ENCODE results near the gene OSBPL6.

The OSBPL6 gene

DNA sequence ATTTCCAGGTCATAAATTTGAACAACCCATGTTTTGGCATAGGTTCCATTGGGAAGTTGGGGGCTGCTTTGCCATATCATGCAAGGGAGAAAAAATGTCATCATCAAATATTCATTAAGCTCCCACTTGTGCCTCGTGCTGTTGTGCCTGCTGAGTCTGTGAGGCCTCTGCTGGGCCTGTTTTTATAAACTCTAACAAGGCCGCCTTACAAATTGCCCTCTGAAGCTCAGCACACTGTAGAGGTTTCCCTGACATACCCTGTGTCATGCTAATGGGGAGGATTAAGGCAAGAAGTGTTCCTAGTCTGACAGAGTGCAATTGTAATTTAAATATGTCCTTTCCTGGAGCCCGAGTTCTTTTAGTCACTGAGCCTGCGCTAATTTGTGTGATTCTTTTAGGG lies 17.6 kb downstream of the OSBPL6 start:
- TF ChIP-seq HDGF (IDR thresholded peaks at IDR 0.05; ENCODE audit: borderline replicate concordance), result no peak
- TF ChIP-seq L3MBTL2 (conservative IDR thresholded peaks at IDR 0.05), result no peak
- TF ChIP-seq CTBP1 (IDR thresholded peaks at IDR 0.05; ENCODE audit: borderline replicate concordance), result no peak
- TF ChIP-seq ARNT (IDR thresholded peaks at IDR 0.05), result no peak
- no peak for TF ChIP-seq ELF4 (IDR thresholded peaks at IDR 0.05)
- TF ChIP-seq FOXA1 (IDR thresholded peaks at IDR 0.05), result no peak
- TF ChIP-seq FOXM1 (IDR thresholded peaks at IDR 0.05; ENCODE audit: borderline replicate concordance), result no peak
- no peak for TF ChIP-seq SP1 (IDR thresholded peaks at IDR 0.05)
- no peak for TF ChIP-seq FOXK2 (IDR thresholded peaks at IDR 0.05)
- no peak for TF ChIP-seq LEF1 (IDR thresholded peaks at IDR 0.05; ENCODE audit: borderline replicate concordance)
- TF ChIP-seq BHLHE40 (IDR thresholded peaks at IDR 0.05; ENCODE audit: borderline replicate concordance), result no peak
- no peak for TF ChIP-seq TARDBP (IDR thresholded peaks at IDR 0.05)
- TF ChIP-seq ZNF384 (IDR thresholded peaks at IDR 0.05), result no peak
- no peak for TF ChIP-seq SUZ12 (IDR thresholded peaks at IDR 0.05)
- POLR2A ChIA-PET, result no interaction called here

DNA sequence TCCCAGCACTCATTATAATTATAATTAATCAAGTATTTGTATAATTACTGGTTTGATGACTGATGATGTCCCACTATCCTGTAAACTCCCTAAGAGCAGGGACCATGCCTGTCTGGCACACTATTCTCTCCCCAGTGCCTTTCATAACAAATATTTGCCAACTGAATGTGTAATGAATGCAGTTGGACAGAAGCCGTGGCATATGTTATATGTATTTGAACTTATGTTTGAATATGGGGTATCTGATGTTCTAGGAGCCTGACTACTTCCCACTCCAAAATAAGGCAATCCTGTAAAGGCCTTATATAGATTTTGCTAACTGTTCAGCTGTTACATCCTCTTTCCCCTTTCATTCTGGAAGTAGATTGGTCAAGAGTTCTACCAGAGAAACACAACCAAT lies 19.7 kb downstream of the OSBPL6 start:
- CTCF ChIA-PET, result no interaction called here

More for the DNA sequence above, 17.6 kb downstream of the OSBPL6 start:
- CTCF ChIA-PET, result no interaction called here
- no peak for DNase-seq (ENCODE audit: extremely low spot score)

DNA sequence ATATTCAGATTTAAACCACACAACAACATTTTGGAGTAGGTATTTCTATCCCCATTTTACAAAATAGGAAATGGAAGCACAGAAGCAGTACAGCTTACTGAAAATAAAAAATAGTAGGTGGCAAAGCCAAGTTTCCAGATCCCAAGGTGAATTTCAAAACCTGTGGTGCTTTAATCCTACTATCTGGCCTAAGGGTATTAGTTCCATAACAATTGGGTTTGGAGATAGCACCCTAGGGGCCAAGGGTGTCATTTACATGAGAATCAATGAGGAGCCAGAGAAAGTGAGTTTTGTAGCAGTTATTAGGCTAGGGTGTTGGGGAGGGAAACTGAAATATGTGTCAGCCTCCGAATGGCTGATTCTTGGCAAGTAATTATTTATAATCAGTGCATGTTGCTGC lies 24.9 kb downstream of the OSBPL6 start:
- TF ChIP-seq, protein P1, sequence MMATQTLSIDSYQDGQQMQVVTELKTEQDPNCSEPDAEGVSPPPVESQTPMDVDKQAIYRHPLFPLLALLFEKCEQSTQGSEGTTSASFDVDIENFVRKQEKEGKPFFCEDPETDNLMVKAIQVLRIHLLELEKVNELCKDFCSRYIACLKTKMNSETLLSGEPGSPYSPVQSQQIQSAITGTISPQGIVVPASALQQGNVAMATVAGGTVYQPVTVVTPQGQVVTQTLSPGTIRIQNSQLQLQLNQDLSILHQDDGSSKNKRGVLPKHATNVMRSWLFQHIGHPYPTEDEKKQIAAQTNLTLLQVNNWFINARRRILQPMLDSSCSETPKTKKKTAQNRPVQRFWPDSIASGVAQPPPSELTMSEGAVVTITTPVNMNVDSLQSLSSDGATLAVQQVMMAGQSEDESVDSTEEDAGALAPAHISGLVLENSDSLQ (IDR thresholded peaks at IDR 0.05), result no peak
- TF ChIP-seq ZNF384 (IDR thresholded peaks at IDR 0.05), result no peak
- no peak for TF ChIP-seq SP1 (IDR thresholded peaks at IDR 0.05)
- TF ChIP-seq ARNT (IDR thresholded peaks at IDR 0.05), result no peak
- no peak for TF ChIP-seq ELF4 (IDR thresholded peaks at IDR 0.05)
- no peak for TF ChIP-seq BHLHE40 (IDR thresholded peaks at IDR 0.05; ENCODE audit: borderline replicate concordance)
- no peak for TF ChIP-seq NFRKB (IDR thresholded peaks at IDR 0.05)
- TF ChIP-seq HDGF (IDR thresholded peaks at IDR 0.05; ENCODE audit: borderline replicate concordance), result no peak
- no peak for TF ChIP-seq FOXK2 (IDR thresholded peaks at IDR 0.05)
- no peak for TF ChIP-seq FOXM1 (IDR thresholded peaks at IDR 0.05; ENCODE audit: borderline replicate concordance)
- no peak for TF ChIP-seq FOXA1 (IDR thresholded peaks at IDR 0.05)
- no peak for TF ChIP-seq TARDBP (IDR thresholded peaks at IDR 0.05)
- TF ChIP-seq SUZ12 (IDR thresholded peaks at IDR 0.05), result no peak
- TF ChIP-seq L3MBTL2 (conservative IDR thresholded peaks at IDR 0.05), result no peak
- no peak for TF ChIP-seq LEF1 (IDR thresholded peaks at IDR 0.05; ENCODE audit: borderline replicate concordance)
- no peak for TF ChIP-seq CTBP1 (IDR thresholded peaks at IDR 0.05; ENCODE audit: borderline replicate concordance)
- CTCF ChIA-PET, result no interaction called here
- POLR2A ChIA-PET, result no interaction called here
- DNase-seq (ENCODE audit: extremely low spot score), result no peak

More for the DNA sequence above, 19.7 kb downstream of the OSBPL6 start:
- TF ChIP-seq ELF4 (IDR thresholded peaks at IDR 0.05) (no peak), FOXA1 (IDR thresholded peaks at IDR 0.05) (no peak), HDGF (IDR thresholded peaks at IDR 0.05; ENCODE audit: borderline replicate concordance) (no peak), CTBP1 (IDR thresholded peaks at IDR 0.05; ENCODE audit: borderline replicate concordance) (no peak), SUZ12 (IDR thresholded peaks at IDR 0.05) (no peak), BHLHE40 (IDR thresholded peaks at IDR 0.05; ENCODE audit: borderline replicate concordance) (no peak), FOXK2 (IDR thresholded peaks at IDR 0.05) (no peak)
- DNase-seq (ENCODE audit: extremely low spot score), result no peak
- POLR2A ChIA-PET, result no interaction called here

- no peak for TF ChIP-seq SUZ12 (IDR thresholded peaks at IDR 0.05)
- TF ChIP-seq LEF1 (IDR thresholded peaks at IDR 0.05; ENCODE audit: borderline replicate concordance), result no peak
- no peak for TF ChIP-seq FOXK2 (IDR thresholded peaks at IDR 0.05)
- no peak for TF ChIP-seq ARNT (IDR thresholded peaks at IDR 0.05)
- TF ChIP-seq FOXM1 (IDR thresholded peaks at IDR 0.05; ENCODE audit: borderline replicate concordance), result no peak
- TF ChIP-seq ZNF384 (IDR thresholded peaks at IDR 0.05), result no peak
- no peak for TF ChIP-seq BHLHE40 (IDR thresholded peaks at IDR 0.05; ENCODE audit: borderline replicate concordance)
- no peak for TF ChIP-seq L3MBTL2 (conservative IDR thresholded peaks at IDR 0.05)
- TF ChIP-seq, protein P1 (IDR thresholded peaks at IDR 0.05), result no peak
- no peak for TF ChIP-seq TARDBP (IDR thresholded peaks at IDR 0.05)
- TF ChIP-seq ELF4 (IDR thresholded peaks at IDR 0.05), result no peak
- TF ChIP-seq CTBP1 (IDR thresholded peaks at IDR 0.05; ENCODE audit: borderline replicate concordance), result no peak
Observed at GRCh38 chr2:178220814-178221213, 26.5 kb downstream of the OSBPL6 start.

GRCh38 chr2:178221556-178221955 lies 27.2 kb downstream of the OSBPL6 start:
- no peak for TF ChIP-seq FOXK2 (IDR thresholded peaks at IDR 0.05)
- TF ChIP-seq BHLHE40 (IDR thresholded peaks at IDR 0.05; ENCODE audit: borderline replicate concordance), result no peak
- TF ChIP-seq L3MBTL2 (conservative IDR thresholded peaks at IDR 0.05), result no peak
- no peak for TF ChIP-seq ARNT (IDR thresholded peaks at IDR 0.05)
- no peak for TF ChIP-seq NFRKB (IDR thresholded peaks at IDR 0.05)
- TF ChIP-seq FOXM1 (IDR thresholded peaks at IDR 0.05; ENCODE audit: borderline replicate concordance), result no peak
- TF ChIP-seq CTBP1 (IDR thresholded peaks at IDR 0.05; ENCODE audit: borderline replicate concordance), result no peak
- no peak for TF ChIP-seq ELF4 (IDR thresholded peaks at IDR 0.05)
- TF ChIP-seq, protein P1 (IDR thresholded peaks at IDR 0.05), result no peak
- no peak for TF ChIP-seq SP1 (IDR thresholded peaks at IDR 0.05)
- no peak for TF ChIP-seq ZNF384 (IDR thresholded peaks at IDR 0.05)
- no peak for TF ChIP-seq FOXA1 (IDR thresholded peaks at IDR 0.05)
- no peak for TF ChIP-seq LEF1 (IDR thresholded peaks at IDR 0.05; ENCODE audit: borderline replicate concordance)
- no peak for TF ChIP-seq TARDBP (IDR thresholded peaks at IDR 0.05)
- POLR2A ChIA-PET, result no interaction called here
- CTCF ChIA-PET, result no interaction called here
- no peak for DNase-seq (ENCODE audit: extremely low spot score)

More at GRCh38 chr2:178220814-178221213, 26.5 kb downstream of the OSBPL6 start:
- DNase-seq (ENCODE audit: extremely low spot score), result no peak
- POLR2A ChIA-PET, result no interaction called here
- CTCF ChIA-PET, result no interaction called here

DNA sequence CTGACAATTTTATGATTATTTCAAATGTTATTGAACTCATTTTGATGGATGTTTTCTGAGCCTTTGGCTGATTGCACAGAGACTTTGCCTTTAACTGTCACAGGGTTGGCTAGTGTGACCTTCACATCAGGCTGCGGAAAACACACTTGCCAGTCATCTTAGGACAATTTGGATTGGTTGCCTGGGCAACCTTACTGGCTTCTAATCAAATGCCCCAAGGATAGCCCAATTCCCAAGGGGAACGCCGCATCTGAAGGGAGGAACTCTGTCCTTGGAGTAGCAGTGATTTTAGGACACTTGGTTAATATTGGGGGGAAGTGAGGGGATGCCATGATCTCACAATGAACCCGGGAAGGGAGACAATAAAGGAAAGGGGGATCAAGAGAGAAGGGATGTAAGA lies 29.5 kb downstream of the OSBPL6 start:
- ChIA-PET CTCF (no interaction called here), POLR2A (no interaction called here)
- DNase-seq (ENCODE audit: extremely low spot score), result no peak
- TF ChIP-seq ELF4 (IDR thresholded peaks at IDR 0.05) (no peak), ZNF384 (IDR thresholded peaks at IDR 0.05) (no peak), FOXM1 (IDR thresholded peaks at IDR 0.05; ENCODE audit: borderline replicate concordance) (no peak), SUZ12 (IDR thresholded peaks at IDR 0.05) (no peak), BHLHE40 (IDR thresholded peaks at IDR 0.05; ENCODE audit: borderline replicate concordance) (no peak), TARDBP (IDR thresholded peaks at IDR 0.05) (no peak), HDGF (IDR thresholded peaks at IDR 0.05; ENCODE audit: borderline replicate concordance) (no peak), CTBP1 (IDR thresholded peaks at IDR 0.05; ENCODE audit: borderline replicate concordance) (no peak), FOXA1 (IDR thresholded peaks at IDR 0.05) (no peak), ARNT (IDR thresholded peaks at IDR 0.05) (no peak), SP1 (IDR thresholded peaks at IDR 0.05) (no peak), FOXK2 (IDR thresholded peaks at IDR 0.05) (no peak), L3MBTL2 (conservative IDR thresholded peaks at IDR 0.05) (no peak), LEF1 (IDR thresholded peaks at IDR 0.05; ENCODE audit: borderline replicate concordance) (no peak), NFRKB (IDR thresholded peaks at IDR 0.05) (no peak)
- TF ChIP-seq, protein P1 (IDR thresholded peaks at IDR 0.05), result no peak
